ENCODE data around the gene ZNF141. TPM values are rescaled to one million over a fixed set of nuclear protein-coding genes. Genes with fewer than 3 reads are reported as not detected.

Gene ZNF141
- total and polyA plus RNA-seq, 2 of the 4 experiments (the other 2 are of a cell fraction), result 1.8 to 4.7 TPM

DNA sequence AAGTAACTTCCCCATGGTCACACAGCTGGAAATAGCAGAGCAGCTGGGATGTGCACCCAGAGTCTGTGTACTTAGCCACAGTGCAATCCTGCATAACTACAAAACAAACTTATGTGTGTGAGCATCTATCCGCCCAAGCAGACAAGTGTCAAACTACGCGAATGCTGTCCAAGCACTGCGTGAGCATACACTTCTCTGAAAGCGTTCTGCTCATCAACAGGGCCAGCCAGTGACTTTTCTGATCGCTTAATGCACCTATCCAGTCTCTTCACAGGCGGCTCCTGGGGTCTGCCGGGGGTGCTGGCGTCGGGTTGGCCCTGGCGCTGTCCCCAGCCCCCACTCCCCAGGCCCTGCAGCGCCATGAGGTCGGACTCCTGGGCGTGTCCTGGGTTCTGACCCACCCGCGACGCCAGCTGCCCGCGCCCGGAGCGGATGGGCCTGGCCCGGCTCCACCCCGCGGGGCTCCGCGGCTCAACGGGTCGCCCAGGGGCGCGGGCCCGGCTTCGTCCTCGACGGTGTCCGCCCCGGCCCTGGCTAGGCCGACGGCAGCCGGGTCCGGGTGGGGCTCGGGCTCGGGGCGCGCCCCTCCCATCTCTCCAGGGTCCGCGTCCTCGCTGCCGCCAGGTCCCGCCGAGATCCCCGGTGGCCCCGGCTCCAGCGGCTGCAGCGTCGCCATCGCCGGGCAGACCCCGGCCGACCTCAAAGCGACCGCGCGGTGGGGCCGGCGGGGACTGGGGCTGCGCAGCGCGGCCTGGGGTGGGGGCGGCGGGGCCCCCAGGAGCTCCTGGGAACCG lies 1.3 kb upstream of the ZNF141 start:
- no TSS peak for BruUV-seq (replicated peaks)
- TF ChIP-seq SMC3 (IDR thresholded peaks at IDR 0.05; ENCODE audit: low read depth, low read length) (no peak), CHD1 (IDR thresholded peaks at IDR 0.05; ENCODE audit: low read depth, low read length) (no peak), NFE2L2 (IDR thresholded peaks at IDR 0.05; ENCODE audit: low read depth, low read length) (no peak), RCOR1 (IDR thresholded peaks at IDR 0.05; ENCODE audit: insufficient replicate concordance, low read length) (no peak), MAZ (IDR thresholded peaks at IDR 0.05; ENCODE audit: borderline replicate concordance, low read depth, low read length) (no peak), RAD21 (IDR thresholded peaks at IDR 0.05; ENCODE audit: low read length) (no peak), POLR2A (IDR thresholded peaks at IDR 0.05; ENCODE audit: low read depth, low read length) (no peak), MXI1 (IDR thresholded peaks at IDR 0.05; ENCODE audit: borderline replicate concordance, low read depth, low read length) (no peak), CEBPB (IDR thresholded peaks at IDR 0.05; ENCODE audit: low read depth, low read length) (no peak), RFX5 (IDR thresholded peaks at IDR 0.05; ENCODE audit: low read depth, low read length) (no peak), BHLHE40 (IDR thresholded peaks at IDR 0.05; ENCODE audit: low read depth, low read length) (no peak), MAFK (IDR thresholded peaks at IDR 0.05; ENCODE audit: low read depth, low read length) (no peak)
- TF ChIP-seq, protein P1, sequence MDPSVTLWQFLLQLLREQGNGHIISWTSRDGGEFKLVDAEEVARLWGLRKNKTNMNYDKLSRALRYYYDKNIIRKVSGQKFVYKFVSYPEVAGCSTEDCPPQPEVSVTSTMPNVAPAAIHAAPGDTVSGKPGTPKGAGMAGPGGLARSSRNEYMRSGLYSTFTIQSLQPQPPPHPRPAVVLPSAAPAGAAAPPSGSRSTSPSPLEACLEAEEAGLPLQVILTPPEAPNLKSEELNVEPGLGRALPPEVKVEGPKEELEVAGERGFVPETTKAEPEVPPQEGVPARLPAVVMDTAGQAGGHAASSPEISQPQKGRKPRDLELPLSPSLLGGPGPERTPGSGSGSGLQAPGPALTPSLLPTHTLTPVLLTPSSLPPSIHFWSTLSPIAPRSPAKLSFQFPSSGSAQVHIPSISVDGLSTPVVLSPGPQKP (IDR thresholded peaks at IDR 0.05; ENCODE audit: borderline replicate concordance, low read depth, low read length), result no peak
- TF ChIP-seq, protein P2, sequence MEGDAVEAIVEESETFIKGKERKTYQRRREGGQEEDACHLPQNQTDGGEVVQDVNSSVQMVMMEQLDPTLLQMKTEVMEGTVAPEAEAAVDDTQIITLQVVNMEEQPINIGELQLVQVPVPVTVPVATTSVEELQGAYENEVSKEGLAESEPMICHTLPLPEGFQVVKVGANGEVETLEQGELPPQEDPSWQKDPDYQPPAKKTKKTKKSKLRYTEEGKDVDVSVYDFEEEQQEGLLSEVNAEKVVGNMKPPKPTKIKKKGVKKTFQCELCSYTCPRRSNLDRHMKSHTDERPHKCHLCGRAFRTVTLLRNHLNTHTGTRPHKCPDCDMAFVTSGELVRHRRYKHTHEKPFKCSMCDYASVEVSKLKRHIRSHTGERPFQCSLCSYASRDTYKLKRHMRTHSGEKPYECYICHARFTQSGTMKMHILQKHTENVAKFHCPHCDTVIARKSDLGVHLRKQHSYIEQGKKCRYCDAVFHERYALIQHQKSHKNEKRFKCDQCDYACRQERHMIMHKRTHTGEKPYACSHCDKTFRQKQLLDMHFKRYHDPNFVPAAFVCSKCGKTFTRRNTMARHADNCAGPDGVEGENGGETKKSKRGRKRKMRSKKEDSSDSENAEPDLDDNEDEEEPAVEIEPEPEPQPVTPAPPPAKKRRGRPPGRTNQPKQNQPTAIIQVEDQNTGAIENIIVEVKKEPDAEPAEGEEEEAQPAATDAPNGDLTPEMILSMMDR (conservative IDR thresholded peaks at IDR 0.05; ENCODE audit: low read depth, low read length), result no peak
- TF ChIP-seq, protein P3, sequence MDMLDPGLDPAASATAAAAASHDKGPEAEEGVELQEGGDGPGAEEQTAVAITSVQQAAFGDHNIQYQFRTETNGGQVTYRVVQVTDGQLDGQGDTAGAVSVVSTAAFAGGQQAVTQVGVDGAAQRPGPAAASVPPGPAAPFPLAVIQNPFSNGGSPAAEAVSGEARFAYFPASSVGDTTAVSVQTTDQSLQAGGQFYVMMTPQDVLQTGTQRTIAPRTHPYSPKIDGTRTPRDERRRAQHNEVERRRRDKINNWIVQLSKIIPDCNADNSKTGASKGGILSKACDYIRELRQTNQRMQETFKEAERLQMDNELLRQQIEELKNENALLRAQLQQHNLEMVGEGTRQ (IDR thresholded peaks at IDR 0.05; ENCODE audit: low read depth, low read length), result no peak

More for the DNA sequence above, 1.3 kb upstream of the ZNF141 start:
- no peak overlapping the region for H2AK5ac ChIP-seq (ENCODE audit: low read depth, low read length)
- ATAC-seq (ENCODE audit: low read depth) (no peak), DNase-seq (no peak)
- H2BK15ac ChIP-seq (ENCODE audit: low read depth, low read length), result no peak overlapping the region
- dilution Hi-C loops (cut with HindIII; ENCODE audit: low sequenced_read_pairs, unreplicated experiment) (no loop called here), intact Hi-C loops (cut with micrococcal nuclease) (loop anchor here (10.0 kb wide), 1 partner anchor 339 kb away; the partner anchor contains the start of genes ATP5ME and MYL5), in situ Hi-C loops (cut with MboI; ENCODE audit: low sequenced_read_pairs) (no loop called here)
- POLR2A ChIA-PET (ENCODE audit: unreplicated experiment), result no interaction called here
- H3K4ac ChIP-seq (ENCODE audit: low read depth, low read length), result no peak overlapping the region
- H2BK20ac ChIP-seq (ENCODE audit: low read depth, low read length), result no peak overlapping the region
- CTCF ChIA-PET, result no interaction called here
- H4K8ac ChIP-seq (ENCODE audit: low read depth in 2 of 2, low read length in 2 of 2), result peak overlapping the region; percentile 78 to 79; a peak in 2 of 4 replicates
- H3K4me3 ChIP-seq (ENCODE audit: insufficient read depth, low read depth, low read length), result peak overlapping the region; percentile 69
- H3K9me1 ChIP-seq (ENCODE audit: insufficient read depth, low read length), result no peaks in the 10 kb centered on the region
- no peak overlapping the region for H3K23ac ChIP-seq (ENCODE audit: low read depth, low read length)
- no peaks in the 10 kb centered on the region for H3K4me1 ChIP-seq (ENCODE audit: control insufficient read depth, insufficient read depth, low read length)
- no peaks in the 10 kb centered on the region for H3K27me3 ChIP-seq (ENCODE audit: control insufficient read depth, insufficient read depth, low read length)
- H2BK5ac ChIP-seq (ENCODE audit: low read depth, low read length, poor library complexity, severe bottlenecking), result no peak overlapping the region
- H4K5ac ChIP-seq (ENCODE audit: low read depth, low read length), result no peak overlapping the region
- WGBS, 2 experiments (ENCODE audit: extremely low coverage in 2 of 2, insufficient read length in 1 of 2), result 9% methylated on average over 39 of the region's 71 CpGs; no CpG with 5 or more reads in 1 of the 2 experiments
- H3K9me3 ChIP-seq (ENCODE audit: control insufficient read depth, insufficient read depth, low read length), result peaks cover 11% of the 10 kb centered on the region; the same call in 1 of the 2 replicates
- H3K27ac ChIP-seq (ENCODE audit: insufficient read depth, low read length), result no peak overlapping the region
- H2BK120ac ChIP-seq (ENCODE audit: low read depth, low read length), result no peak overlapping the region
- H3K18ac ChIP-seq (ENCODE audit: low read depth, low read length), result no peak overlapping the region
- H3K14ac ChIP-seq (replicated peaks; ENCODE audit: low read depth, low read length), result no peak overlapping the region
- H3K79me1 ChIP-seq (ENCODE audit: low read depth in 1 of 2, low read length in 2 of 2), result peaks cover 15 to 16% of the 10 kb centered on the region in 2 experiments; a peak in 3 of 4 replicates
- H3K56ac ChIP-seq (ENCODE audit: extremely low read depth, insufficient read depth, low read length), result no peak overlapping the region
- H3K36me3 ChIP-seq (ENCODE audit: control insufficient read depth, insufficient read depth, low read length), result peaks cover 2% of the 10 kb centered on the region
- H4K91ac ChIP-seq (ENCODE audit: insufficient read depth, low read depth, low read length), result no peak overlapping the region
- H3K9ac ChIP-seq (ENCODE audit: low read depth, low read length), result no peak overlapping the region; the same call in 1 of the 2 replicates
- no peak overlapping the region for H2AK9ac ChIP-seq (replicated peaks; ENCODE audit: low read depth, low read length, poor library complexity)
- H2AFZ ChIP-seq (replicated peaks; ENCODE audit: low read length, poor library complexity), result peak overlapping the region; percentile 99
- H3K4me2 ChIP-seq (ENCODE audit: low read depth, low read length), result peak overlapping the region; percentile 76; the same call in 1 of the 2 replicates
- H4K20me1 ChIP-seq (ENCODE audit: insufficient read depth, low read length), result no peaks in the 10 kb centered on the region

All from IMR-90 (cell line).